PC-3 (cell line): ENCODE data around the gene THADA.

Experiments
- EZH2 ChIP-seq: fragments of 300-600 bp; sonication (generic); IDR thresholded peaks from one replicate; pipeline ENCODE4 v1.6.1; 2017; ENCODE audit warnings: antibody characterized with exemption, mild to moderate bottlenecking, low read length; ENCODE audit not compliant: unreplicated experiment
- EZH2phosphoT487 ChIP-seq: fragments of 300-600 bp; sonication (generic); IDR thresholded peaks from 2 replicates; pipeline ENCODE4 v1.6.1; 2018; ENCODE audit warnings: mild to moderate bottlenecking, antibody characterized with exemption, low read length, borderline replicate concordance
- TF ChIP-seq, protein P1 (sequence below): fragments of 300-600 bp; sonication (generic); conservative IDR thresholded peaks from 2 replicates; pipeline ENCODE4 v1.5.1; 2017; ENCODE audit warnings: antibody characterized with exemption, low read depth, mild to moderate bottlenecking, low read length

DNA sequence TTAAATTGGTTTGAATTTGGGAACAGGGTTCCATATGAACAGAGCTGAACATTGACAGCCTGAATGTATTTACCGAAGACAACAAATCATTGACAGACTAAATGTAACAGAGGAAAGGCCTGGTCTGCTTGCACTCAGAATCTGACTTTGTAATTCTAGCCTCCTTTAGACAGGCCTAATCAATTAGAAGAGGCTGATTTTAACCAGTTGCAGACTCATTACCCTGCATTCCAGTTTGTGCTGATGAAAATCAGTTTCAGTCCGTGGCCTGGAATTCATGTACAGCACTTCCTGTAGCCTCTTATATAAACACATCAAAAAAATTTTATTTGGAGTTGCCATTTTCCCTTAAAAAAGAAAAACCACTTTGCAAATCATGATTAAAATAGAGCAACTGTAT, 276.3 kb downstream of the THADA start:
- TF ChIP-seq, protein P1, sequence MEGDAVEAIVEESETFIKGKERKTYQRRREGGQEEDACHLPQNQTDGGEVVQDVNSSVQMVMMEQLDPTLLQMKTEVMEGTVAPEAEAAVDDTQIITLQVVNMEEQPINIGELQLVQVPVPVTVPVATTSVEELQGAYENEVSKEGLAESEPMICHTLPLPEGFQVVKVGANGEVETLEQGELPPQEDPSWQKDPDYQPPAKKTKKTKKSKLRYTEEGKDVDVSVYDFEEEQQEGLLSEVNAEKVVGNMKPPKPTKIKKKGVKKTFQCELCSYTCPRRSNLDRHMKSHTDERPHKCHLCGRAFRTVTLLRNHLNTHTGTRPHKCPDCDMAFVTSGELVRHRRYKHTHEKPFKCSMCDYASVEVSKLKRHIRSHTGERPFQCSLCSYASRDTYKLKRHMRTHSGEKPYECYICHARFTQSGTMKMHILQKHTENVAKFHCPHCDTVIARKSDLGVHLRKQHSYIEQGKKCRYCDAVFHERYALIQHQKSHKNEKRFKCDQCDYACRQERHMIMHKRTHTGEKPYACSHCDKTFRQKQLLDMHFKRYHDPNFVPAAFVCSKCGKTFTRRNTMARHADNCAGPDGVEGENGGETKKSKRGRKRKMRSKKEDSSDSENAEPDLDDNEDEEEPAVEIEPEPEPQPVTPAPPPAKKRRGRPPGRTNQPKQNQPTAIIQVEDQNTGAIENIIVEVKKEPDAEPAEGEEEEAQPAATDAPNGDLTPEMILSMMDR, result no peak
- TF ChIP-seq EZH2 (no peak), EZH2phosphoT487 (no peak)
